WI38 (cell line): ENCODE data around the gene CEND1.

Source experiments
- H3K4me3 ChIP-seq: 2 replicates; pipeline ENCODE4 v1.5.1; 2011; ENCODE audit warnings: low read depth, mild to moderate bottlenecking, control low read depth, low read length
- CTCF ChIP-seq: IDR thresholded peaks from 2 replicates; pipeline ENCODE4 v1.5.1; 2012; ENCODE audit warnings: low read depth, mild to moderate bottlenecking, control low read depth, low read length

Gene CEND1

DNA sequence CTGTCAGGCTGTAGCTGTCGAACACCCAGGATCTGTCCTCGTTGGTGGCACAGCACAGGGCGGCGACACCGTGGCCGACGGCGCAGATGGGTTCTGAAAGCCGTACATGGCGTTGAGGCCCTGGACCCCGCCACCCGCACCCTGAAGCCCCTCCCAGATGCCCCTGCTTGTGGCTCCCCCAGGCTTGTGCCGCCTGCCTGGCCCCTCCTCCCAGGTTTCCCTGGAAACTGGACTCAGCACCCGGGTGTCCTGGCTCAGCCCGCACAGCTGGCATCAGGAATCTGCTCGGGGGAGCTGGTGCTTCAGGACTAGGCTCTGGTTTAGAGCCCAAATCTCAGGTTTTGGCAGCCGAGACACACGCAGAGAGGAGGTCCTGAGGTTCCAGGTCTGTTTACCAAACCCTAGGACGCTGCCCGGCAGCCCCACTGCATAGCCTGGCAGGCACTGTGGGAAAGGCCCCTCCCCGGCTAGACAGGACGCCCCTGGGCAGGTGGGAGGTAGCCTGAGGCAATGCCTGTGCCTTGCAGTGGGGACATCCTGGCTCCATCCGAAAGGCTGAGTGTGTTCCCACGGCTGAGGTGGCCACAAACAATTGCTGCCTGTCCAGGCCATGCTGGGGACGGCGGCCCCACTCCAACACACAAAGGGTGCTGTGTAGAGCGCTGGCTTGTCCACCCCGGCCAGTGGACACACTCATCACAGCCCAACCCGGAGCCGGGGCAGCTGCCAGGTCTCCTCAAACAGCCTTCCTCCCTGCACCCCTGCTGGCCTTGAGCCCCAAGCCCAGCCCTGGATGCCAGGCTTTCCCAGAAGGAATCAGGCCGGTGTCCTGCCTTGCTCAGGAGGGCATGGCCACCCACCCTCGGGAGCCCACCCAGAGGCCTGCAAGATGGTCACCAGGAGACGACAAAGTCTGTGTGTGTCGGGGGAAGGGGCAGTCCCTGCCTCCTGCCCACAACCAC is 17.2 kb downstream of the CEND1 start:
- H3K4me3 ChIP-seq: no peak overlapping the region
- TF ChIP-seq CTCF: no peak

DNA sequence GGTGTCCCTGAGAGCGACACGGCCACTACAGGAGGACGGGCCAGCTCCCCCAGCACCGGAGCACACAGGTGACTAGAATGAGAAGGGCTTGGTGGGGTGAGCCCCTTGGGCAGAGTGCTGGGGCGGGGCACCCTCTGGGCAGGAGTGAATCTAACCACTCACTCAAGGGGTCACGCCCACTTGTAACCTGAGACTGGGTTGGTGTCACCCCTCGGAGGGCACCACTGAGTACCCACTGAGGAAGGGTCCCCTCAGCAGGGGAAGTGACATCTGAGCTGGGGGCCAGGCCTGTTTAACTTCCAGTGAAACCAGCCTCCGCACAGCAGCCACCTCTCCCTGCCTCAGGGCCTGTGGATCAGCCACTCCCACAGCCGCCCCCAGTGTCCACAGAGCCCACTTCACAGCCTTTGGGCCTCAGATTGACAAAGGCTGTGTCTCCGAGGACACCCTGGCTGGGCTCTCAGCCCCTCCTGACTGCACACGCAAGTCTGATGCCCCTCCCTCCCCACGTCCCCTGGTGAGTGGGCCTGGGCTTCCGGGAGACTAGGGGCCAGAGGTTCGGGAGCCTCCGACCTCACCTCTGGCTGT is 18.2 kb downstream of the CEND1 start:
- H3K4me3 ChIP-seq: no peak overlapping the region
- no peak for TF ChIP-seq CTCF

DNA sequence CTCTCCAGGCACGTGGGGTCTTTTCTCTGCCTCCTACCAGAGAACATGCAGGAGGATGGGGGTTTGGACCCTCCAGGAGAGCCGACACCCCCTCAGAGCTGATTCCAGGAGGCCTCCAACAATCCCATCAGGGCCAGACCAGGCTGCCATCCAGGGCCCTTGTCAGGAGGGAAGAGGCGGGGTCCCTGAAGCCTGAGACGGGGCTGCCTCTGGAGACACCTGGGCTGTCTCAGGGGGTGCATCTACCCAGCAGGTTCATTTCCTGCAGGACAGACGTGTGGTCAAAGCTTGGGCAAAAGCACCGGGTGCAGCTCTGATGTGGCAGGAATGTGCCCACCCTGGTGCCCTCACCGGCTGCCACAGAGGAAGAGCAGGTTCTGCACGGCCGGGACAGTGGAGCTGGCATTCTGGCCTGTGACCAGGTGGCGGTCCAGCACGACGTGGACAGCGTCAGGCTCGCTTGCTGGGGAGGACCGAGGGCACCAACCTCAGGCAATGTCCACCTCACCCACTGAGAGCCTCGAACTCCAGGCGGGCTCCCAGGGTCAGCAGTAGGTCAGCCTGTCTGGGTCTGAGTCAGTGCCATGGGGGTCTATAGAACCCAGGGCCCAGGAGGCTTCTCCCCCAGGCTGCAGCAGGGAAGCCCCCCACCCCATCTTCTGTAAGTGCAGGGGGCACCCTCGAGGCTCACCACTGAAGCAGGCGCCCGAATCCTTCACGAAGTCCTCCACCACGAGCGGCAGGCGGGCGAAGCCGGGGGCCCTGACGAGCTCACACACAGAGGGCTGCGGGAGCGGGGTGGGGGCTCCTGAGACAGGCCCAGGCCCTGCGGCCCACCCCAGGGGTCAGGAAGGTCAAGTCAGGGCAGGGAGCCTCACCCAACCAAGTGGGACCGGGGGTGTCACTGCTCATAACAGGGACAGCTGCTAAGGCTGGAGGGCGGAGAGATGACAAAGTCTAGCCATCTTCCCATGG is 19.0 kb downstream of the CEND1 start:
- TF ChIP-seq CTCF: no peak
- H3K4me3 ChIP-seq: no peak overlapping the region

DNA sequence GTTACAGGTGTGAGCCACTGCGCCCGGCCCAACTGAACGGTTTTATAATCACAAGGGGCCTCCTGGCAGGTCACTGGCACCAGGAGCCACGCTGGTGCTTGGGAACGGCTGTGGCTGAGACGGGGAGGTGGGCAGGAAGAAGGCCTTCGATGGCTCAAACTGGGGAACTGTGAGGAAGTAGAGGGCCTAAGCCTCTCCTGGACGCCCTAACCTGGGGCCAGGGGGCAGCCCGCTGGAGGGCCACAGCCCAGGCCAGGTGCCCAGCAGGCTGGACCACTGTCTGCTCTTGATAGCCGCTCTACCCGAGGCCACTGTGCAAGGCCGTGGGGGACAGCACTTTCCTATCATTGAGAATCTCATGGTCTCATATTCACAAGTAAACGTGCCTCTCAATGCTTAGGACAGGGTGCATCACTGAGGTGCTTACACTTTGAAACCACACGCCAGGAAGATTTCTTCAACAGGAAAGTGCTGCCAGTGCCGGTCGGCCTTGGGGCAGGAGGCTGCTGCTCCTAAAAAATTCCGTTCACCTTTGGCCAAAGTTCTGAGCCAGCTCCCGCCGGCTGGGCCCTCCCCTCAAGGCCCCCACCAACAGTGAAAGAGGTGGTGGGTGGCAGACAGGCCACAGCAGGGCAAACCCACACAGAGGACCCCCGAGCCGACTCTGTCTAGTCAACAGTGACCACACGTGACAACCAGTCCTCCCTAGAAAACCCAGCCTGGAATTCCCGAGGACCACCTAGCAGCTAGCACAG is 19.8 kb downstream of the CEND1 start:
- H3K4me3 ChIP-seq: no peak overlapping the region
- TF ChIP-seq CTCF: no peak

DNA sequence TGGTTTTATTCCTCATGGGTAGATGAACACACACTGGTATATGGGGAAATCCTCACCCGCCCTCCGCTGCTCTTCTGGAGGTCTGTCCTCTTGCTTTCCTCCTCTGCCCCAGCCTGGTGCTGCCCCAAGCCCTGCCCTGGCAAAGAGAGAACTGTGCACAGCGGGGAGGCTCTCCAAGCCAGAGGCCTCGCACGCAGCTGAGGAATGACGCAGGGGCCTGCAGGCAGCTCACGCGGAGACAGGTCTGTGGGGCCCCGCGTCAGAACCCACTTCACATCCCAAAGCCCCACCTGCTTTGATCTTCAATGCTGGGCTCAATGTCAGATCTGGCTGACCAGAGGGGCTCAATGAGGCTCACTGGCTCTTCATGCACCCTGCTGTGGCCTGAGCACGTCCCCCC is 22.7 kb downstream of the CEND1 start:
- no peak for TF ChIP-seq CTCF
- H3K4me3 ChIP-seq: no peak overlapping the region

- no peak overlapping the region for H3K4me3 ChIP-seq
- no peak for TF ChIP-seq CTCF
Observed at GRCh38 chr11:766936-767210, 23.0 kb downstream of the CEND1 start.
